ENCODE data around the gene MAPK13.

MAPK13 gene

DNA sequence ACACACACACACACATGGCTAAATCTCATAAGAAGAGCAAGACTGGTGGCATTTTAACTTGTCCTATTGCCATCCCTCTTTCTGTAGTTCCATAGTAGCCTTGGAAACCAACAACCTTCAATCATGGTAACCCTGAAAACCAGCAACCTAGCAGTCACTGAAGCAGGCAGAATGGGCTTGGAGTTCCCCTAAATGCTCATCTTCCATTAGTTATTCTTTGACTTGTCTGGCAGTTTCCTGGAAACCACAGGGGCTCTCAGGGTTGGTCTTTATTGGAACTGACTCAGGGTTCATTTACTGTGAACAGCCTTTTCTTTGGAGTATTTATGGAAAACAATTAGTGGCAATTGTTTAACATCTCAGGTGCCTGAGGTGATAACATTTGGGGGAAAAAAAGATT lies 46.9 kb downstream of the MAPK13 start:
- Histone ChIP-seq H3K9ac (ENCODE audit: low read depth in 1 of 2, low read length in 2 of 2) (no peak overlapping the region), H3K9me3 (ENCODE audit: control insufficient read depth in 2 of 2, low read length in 2 of 2) (no peaks in the 10 kb centered on the region), H3K27me3 (ENCODE audit: control insufficient read depth in 2 of 2, insufficient read depth in 2 of 2, low read length in 2 of 2) (no peaks in the 10 kb centered on the region), H3K36me3 (ENCODE audit: control insufficient read depth in 2 of 2, insufficient read depth in 2 of 2, low read length in 2 of 2) (no peaks in the 10 kb centered on the region), H3K27ac (ENCODE audit: low read depth in 2 of 2, low read length in 2 of 2) (no peak overlapping the region), H3K4me1 (ENCODE audit: control insufficient read depth in 2 of 2, insufficient read depth in 2 of 2, low read length in 2 of 2) (no peaks in the 10 kb centered on the region), H3K4me3 (ENCODE audit: low read length in 2 of 2) (no peak overlapping the region)

DNA sequence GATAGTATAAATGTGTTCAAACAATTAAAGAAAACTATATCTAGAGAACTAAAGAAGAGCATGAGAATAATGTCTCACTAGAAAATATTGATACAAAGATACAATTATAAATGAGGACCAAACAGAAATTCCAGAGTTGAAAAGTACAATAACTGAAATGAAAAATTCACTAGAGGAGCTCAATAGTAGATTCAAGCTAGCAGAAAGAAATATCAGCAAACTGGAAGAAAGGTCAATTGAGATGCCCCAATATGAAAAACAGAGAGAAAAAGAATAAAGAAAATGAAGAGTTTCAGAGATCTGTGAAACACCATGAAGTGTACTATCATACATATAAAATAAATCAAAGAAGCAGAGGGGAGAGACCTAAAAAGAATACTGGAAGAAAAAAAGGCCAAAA lies 48.2 kb downstream of the MAPK13 start:
- H3K9me3 ChIP-seq (ENCODE audit: control insufficient read depth in 2 of 2, low read length in 2 of 2): no peaks in the 10 kb centered on the region

DNA sequence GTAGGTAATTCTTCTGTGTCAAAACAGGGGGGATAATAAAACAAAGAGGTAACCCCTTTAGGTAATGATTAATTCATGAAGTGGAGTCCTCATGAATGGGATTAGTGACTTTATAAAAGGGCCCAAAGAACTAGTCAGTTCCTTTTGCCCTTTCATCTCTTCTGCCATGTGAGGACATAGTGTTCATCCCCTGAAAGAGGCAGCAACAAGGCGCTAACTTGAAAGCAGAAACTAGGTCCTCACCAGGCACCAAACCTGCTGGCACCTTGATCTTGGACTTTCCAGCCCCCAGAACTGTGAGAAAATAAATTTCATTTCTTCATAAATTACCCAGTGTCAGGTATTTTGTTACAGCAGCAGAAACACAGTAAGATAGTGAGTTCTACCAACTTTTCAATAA lies 49.8 kb downstream of the MAPK13 start:
- no peaks in the 10 kb centered on the region for H3K4me1 ChIP-seq (ENCODE audit: control insufficient read depth in 2 of 2, insufficient read depth in 2 of 2, low read length in 2 of 2)
- no peak overlapping the region for H3K4me3 ChIP-seq (ENCODE audit: low read length in 2 of 2)
- no peak overlapping the region for H3K27ac ChIP-seq (ENCODE audit: low read depth in 2 of 2, low read length in 2 of 2)
- H3K36me3 ChIP-seq (ENCODE audit: control insufficient read depth in 2 of 2, insufficient read depth in 2 of 2, low read length in 2 of 2): no peaks in the 10 kb centered on the region
- H3K9ac ChIP-seq (ENCODE audit: low read depth in 1 of 2, low read length in 2 of 2): no peak overlapping the region
- no peaks in the 10 kb centered on the region for H3K27me3 ChIP-seq (ENCODE audit: control insufficient read depth in 2 of 2, insufficient read depth in 2 of 2, low read length in 2 of 2)
- no peaks in the 10 kb centered on the region for H3K9me3 ChIP-seq (ENCODE audit: control insufficient read depth in 2 of 2, low read length in 2 of 2)

More for the DNA sequence above, 48.2 kb downstream of the MAPK13 start:
- Histone ChIP-seq H3K4me3 (ENCODE audit: low read length in 2 of 2) (no peak overlapping the region), H3K27me3 (ENCODE audit: control insufficient read depth in 2 of 2, insufficient read depth in 2 of 2, low read length in 2 of 2) (no peaks in the 10 kb centered on the region), H3K9ac (ENCODE audit: low read depth in 1 of 2, low read length in 2 of 2) (no peak overlapping the region), H3K4me1 (ENCODE audit: control insufficient read depth in 2 of 2, insufficient read depth in 2 of 2, low read length in 2 of 2) (no peaks in the 10 kb centered on the region), H3K36me3 (ENCODE audit: control insufficient read depth in 2 of 2, insufficient read depth in 2 of 2, low read length in 2 of 2) (no peaks in the 10 kb centered on the region), H3K27ac (ENCODE audit: low read depth in 2 of 2, low read length in 2 of 2) (no peak overlapping the region)

DNA sequence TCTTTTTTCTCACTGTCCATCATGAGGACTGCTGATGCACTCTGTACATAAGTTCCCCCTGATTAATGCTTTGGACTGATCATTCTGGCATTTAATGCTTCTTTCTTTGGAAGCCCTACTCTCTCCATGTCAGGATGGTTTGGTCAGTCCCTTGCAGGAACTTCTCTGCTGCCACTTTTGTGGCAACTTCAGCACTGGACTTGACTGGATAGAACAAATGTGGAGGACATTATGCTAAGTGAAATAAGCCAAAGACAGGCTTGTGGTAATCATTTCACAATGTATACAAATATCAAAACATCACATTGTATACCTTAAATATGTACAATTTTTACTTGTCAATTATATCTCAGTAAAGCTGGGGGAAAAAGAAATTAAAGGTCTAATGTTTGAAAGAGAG lies 54.0 kb downstream of the MAPK13 start:
- Histone ChIP-seq H3K4me1 (ENCODE audit: control insufficient read depth in 2 of 2, insufficient read depth in 2 of 2, low read length in 2 of 2) (no peaks in the 10 kb centered on the region), H3K4me3 (ENCODE audit: low read length in 2 of 2) (no peak overlapping the region), H3K9ac (ENCODE audit: low read depth in 1 of 2, low read length in 2 of 2) (no peak overlapping the region), H3K27me3 (ENCODE audit: control insufficient read depth in 2 of 2, insufficient read depth in 2 of 2, low read length in 2 of 2) (no peaks in the 10 kb centered on the region), H3K36me3 (ENCODE audit: control insufficient read depth in 2 of 2, insufficient read depth in 2 of 2, low read length in 2 of 2) (no peaks in the 10 kb centered on the region), H3K27ac (ENCODE audit: low read depth in 2 of 2, low read length in 2 of 2) (no peak overlapping the region), H3K9me3 (ENCODE audit: control insufficient read depth in 2 of 2, low read length in 2 of 2) (no peaks in the 10 kb centered on the region)

DNA sequence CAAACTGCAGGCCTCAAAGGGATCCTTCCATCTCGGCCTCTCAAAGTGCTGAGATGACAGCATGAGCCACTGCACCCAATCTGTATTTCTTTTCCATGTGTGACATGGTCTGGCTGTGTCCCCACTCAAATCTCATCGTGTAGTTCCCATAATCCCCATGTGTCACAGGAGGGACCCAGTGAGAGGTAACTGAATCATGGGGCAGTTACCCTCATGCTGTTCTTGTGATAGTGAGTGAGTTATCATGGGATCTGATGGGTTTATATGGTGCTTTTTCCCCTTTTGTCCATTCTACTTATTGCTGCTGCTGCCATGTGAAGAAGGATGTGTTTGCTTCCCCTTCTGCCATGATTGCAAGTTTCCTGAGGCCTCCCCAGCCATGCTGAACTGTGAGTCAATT lies 55.9 kb downstream of the MAPK13 start:
- no peak overlapping the region for H3K4me3 ChIP-seq (ENCODE audit: low read length in 2 of 2)
- H3K9ac ChIP-seq (ENCODE audit: low read depth in 1 of 2, low read length in 2 of 2): no peak overlapping the region
- no peaks in the 10 kb centered on the region for H3K36me3 ChIP-seq (ENCODE audit: control insufficient read depth in 2 of 2, insufficient read depth in 2 of 2, low read length in 2 of 2)
- H3K27ac ChIP-seq (ENCODE audit: low read depth in 2 of 2, low read length in 2 of 2): no peak overlapping the region
- H3K27me3 ChIP-seq (ENCODE audit: control insufficient read depth in 2 of 2, insufficient read depth in 2 of 2, low read length in 2 of 2): no peaks in the 10 kb centered on the region
- no peaks in the 10 kb centered on the region for H3K9me3 ChIP-seq (ENCODE audit: control insufficient read depth in 2 of 2, low read length in 2 of 2)
- no peaks in the 10 kb centered on the region for H3K4me1 ChIP-seq (ENCODE audit: control insufficient read depth in 2 of 2, insufficient read depth in 2 of 2, low read length in 2 of 2)

DNA sequence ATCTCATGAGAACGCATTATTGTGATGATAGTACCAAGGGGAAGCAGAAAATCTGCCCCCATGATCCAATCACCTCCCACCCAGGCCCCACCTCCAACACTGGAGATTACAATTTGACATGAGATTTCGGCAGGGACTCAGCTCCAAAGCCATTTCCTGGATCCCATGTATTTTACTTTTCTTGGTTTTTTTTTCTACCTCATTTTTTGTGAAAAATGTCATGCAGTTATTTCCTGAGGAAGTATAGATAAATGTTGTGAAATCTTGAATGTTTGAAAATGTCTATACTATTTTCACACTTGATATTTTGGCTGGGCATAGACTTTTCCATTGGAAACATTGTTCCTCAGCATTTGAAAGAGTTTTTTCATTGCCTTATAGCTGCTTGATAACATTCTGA lies 57.1 kb downstream of the MAPK13 start:
- Histone ChIP-seq H3K9me3 (ENCODE audit: control insufficient read depth in 2 of 2, low read length in 2 of 2) (no peaks in the 10 kb centered on the region), H3K4me3 (ENCODE audit: low read length in 2 of 2) (no peak overlapping the region), H3K4me1 (ENCODE audit: control insufficient read depth in 2 of 2, insufficient read depth in 2 of 2, low read length in 2 of 2) (no peaks in the 10 kb centered on the region), H3K9ac (ENCODE audit: low read depth in 1 of 2, low read length in 2 of 2) (no peak overlapping the region), H3K36me3 (ENCODE audit: control insufficient read depth in 2 of 2, insufficient read depth in 2 of 2, low read length in 2 of 2) (no peaks in the 10 kb centered on the region), H3K27me3 (ENCODE audit: control insufficient read depth in 2 of 2, insufficient read depth in 2 of 2, low read length in 2 of 2) (no peaks in the 10 kb centered on the region), H3K27ac (ENCODE audit: low read depth in 2 of 2, low read length in 2 of 2) (no peak overlapping the region)

All from mucosa of rectum (tissue), 2 donors.